Bone marrow (tissue), 2 donors: ENCODE results near the gene PLCXD3.

Experiments used
- DNase-seq, 2 donors: peaks; one replicate each; lab custom pipeline; 2025; lab: John Stamatoyannopoulos, UW

The PLCXD3 gene, protein sequence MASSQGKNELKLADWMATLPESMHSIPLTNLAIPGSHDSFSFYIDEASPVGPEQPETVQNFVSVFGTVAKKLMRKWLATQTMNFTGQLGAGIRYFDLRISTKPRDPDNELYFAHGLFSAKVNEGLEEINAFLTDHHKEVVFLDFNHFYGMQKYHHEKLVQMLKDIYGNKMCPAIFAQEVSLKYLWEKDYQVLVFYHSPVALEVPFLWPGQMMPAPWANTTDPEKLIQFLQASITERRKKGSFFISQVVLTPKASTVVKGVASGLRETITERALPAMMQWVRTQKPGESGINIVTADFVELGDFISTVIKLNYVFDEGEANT

DNA sequence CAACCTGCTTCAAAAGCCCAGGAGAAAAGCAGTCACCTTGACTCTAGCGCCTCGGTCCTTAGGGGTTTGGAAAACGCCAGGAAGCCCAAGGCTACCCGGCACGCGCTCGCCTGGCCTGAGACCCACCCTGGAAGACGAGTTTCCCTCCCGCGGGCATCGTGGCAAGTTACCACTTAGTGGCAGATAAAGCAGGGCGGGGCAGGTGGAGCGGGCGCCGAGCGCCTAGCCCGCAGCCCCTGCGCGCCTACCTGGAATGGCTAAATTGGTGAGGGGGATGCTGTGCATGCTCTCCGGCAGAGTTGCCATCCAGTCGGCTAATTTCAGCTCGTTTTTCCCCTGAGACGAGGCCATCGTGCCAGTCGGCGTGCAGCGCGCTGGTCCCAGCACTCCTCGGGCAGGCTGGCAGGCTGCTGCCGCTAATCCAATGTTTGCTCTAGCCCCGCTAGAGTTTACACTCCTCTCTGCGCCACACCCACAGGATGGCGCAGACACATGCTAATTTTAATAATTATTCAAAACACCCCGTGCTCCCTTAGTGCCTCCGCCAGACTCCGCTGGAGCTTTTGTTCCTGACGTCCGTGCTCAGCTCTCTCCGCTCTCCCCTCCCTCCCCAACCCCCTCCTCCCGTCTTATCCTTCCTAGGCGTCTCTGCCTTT lies at the start of gene PLCXD3:
PLCXD3 (minus strand) TSS at position 426 of the 656 bp plus-strand sequence; CDS start at position 351, 75 bp downstream.
- DNase-seq: no peak

DNA sequence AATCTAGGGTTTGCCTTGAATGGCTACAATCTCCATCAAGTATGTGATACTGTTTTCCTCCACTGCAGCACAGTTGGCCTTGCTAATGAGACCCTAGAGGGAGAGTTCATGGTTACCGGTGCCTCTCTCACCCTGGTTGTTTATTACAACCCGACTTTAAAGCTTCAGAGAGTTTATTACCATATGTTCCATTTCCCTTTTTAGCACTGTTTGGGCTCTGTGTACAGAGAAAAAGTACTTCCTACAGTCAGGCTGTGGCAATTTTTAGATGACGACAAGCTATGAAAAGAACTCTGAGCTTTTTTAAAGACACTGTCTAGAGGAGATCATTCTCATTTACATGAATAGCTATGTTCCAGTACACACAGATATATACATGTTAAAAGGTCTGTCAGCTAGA lies 48.8 kb upstream of the PLCXD3 start:
- no peak for DNase-seq

DNA sequence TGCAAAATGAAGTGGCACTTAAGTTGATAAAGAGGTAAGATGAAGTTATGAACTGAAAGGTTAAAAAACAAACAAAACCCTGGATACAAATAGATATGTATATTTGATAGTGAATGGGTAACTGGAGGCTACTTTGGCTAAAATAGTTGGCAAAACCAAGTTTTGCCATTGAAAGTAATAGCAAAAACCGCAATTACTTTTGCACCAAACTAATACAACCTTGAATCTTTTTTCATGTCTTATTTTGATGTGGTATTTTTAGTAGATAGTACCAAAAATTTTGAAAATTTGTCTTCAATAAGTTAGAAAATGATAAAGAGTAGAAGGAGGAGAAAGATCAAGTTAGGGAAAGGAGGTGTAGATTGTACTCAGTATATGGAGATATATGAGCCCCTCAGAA lies 47.9 kb upstream of the PLCXD3 start:
- DNase-seq: no peak

DNA sequence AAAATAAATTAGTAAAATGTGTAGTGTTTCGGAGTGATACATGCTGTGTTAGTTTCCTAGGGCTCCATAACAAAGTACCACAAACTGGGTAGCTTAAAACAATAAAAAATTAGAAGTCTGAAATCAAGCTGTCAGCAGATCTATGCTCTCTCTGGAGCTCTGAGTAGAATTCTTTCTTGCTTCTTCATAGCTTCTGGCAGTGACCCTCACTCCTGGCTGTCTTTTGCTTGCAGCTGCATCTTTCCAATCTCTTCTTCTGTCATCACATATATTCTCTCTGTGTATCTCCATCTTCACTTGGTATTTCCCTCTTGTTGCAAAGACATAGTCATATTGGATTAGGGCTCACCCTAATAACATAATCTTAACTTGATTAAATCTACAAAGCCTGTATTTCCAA lies 37.6 kb upstream of the PLCXD3 start:
- DNase-seq: no peak

DNA sequence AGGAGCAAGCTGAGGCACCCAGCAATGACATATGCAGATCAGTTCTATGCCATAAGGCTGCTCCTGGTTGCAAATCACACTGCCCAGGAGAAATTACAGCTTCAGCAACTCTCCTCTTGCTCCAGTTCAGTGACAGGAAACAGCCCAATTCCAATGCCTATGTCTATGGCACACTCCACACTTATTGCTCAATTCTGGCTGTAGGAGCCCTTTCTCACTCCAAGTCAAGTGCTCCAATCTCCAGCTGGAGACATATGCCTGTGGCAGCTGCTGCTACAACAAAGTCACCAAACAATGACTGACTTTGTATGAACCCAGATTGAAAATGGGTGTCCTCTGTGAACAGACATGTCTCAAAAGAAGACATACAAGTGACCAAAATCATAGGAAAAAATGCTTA lies 31.8 kb upstream of the PLCXD3 start:
- DNase-seq: no peak

DNA sequence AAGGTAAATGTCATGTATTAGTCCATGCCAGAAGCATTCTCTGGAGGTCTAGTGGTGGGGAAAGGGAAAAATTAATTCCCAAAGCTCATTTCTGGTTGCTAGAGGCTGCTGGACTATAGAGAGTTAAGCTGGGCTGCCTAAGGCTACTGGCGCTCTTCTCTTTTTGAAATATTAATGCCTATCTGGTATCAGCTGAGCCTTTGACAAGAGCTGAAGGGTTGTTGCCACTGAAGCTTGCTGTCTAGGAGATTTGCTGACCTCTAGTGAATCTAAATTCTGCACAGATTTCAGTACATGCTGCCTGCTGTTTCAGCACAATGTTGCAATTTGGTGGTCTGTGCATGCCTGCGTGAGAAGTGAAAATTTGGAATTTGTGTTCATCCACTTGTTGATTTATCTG lies 29.1 kb upstream of the PLCXD3 start:
- DNase-seq: no peak

DNA sequence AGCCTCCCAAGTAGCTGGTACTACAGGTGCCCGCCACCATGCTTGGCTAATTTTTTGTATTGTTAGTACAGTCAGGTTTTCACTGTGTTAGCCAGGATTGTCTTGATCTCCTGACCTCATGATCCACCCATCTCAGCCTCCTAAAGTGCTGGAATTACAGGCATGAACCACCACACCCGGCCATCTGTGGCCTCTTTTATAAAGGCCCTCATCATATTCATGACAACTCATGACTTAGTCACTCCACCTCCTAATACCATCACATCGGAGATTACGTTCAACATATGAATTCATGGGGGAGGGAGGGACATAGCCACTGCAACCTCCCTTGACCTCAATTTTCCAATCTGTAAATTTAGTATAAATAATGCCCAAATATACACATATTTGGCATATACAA lies 27.2 kb upstream of the PLCXD3 start:
- no peak for DNase-seq

DNA sequence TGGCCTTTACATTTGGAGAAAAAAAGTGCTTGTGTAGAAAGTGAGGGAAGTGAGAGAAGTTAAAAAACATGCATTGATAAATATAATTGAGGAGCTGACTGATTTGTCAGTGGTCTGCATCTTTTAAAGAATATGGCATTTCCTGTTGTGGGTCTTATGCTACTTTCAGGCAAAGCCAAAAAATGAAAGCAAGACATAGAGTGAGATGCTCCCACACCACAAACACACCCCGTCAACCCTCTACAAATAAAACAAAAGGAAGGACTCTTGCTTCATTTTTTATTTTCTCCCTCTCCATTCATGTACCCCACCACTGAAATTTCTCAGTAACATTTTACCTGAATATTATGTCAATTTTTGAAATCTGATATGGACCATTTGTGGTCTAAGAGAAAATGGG lies 22.1 kb upstream of the PLCXD3 start:
- DNase-seq: no peak

DNA sequence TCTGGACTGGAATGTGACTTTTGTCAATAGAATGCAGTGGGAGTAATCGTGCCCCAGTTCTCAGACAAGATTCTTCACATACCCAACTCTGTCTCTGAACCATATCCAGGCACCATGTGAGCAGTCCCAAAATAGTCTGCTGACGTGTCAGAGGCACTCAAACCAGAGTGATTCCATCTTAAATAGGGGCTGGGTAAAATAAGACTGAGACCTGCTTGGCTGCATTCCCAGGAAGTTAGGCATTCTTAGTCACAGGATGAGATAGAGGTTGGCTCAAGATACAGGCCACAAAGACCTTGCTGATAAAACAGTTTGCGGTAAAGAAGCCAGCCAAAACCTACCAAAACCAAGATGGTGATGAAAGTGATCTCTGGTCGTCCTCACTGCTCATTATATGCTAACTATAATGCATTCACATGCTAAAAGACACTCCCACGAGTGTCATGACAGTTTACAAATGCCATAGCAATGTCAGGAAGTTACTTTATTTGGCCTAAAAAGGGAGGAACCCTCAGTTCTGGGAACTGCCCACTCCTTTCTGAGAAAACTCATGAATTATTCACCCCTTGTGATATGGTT lies 16.9 kb upstream of the PLCXD3 start:
- DNase-seq: no peak

DNA sequence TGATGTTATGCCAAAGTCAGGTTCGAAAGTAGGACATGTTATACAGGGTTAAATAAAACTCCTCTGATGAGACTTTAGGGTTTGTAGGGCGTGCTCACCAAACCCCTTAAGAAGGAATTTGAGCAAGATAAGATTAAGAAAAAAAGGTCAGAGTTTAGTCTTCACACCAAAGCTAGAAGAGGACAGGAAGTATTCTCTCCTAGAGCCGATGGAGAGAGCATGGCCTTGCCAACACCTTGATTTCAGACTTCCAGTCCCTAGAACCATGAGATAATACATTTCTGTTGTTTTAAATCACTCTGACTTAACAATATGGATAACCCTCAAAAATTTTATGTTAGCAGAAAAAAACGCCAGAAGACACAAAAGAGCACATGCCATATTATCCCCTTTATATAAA lies 16.3 kb upstream of the PLCXD3 start:
- DNase-seq: no peak

DNA sequence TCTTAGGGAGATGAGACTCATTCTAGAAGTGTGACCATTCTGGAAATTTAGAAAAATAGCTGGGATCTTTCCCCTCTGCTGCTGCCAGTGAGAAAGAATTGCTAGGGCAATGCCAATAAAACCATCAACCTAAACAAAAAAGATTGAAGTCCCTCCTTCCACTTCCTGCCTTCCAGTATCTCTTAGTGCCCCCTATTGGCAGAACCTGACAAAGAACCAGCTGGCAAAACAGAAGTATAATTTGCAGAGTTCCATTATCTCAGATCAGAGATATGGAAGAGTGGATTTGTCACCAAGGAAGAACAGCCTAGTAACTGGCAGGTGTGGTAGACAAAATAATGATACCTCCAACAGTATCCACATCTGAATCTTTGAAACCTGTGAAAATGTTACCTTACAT lies 13.8 kb upstream of the PLCXD3 start:
- DNase-seq: no peak

DNA sequence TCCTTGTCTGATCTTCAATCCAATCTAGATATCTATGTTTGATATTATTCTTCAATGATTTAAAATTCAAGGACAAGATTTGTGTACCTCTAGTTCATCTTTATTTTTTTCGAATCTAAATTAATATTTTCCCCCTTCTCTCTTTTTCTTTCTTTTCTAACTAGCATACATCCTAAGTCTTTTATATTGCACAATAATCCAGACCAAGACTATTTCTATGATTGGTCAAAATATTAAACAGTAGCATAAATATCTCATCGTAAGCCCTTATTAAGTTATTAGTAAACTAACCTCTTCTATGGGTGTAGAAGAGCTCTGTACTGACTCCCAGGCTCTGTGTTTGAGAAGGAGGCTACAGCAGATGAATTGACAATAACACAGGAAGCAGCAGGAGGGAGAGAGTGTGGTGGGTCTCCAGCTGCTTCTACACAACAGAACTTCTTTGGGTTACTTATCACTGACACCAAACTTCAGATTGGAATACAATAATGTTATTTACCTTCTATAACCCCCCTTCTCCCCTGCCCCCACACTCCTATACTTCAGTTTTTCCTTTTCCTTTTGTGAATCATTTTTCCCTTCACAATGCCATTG lies 11.9 kb upstream of the PLCXD3 start:
- DNase-seq: no peak

DNA sequence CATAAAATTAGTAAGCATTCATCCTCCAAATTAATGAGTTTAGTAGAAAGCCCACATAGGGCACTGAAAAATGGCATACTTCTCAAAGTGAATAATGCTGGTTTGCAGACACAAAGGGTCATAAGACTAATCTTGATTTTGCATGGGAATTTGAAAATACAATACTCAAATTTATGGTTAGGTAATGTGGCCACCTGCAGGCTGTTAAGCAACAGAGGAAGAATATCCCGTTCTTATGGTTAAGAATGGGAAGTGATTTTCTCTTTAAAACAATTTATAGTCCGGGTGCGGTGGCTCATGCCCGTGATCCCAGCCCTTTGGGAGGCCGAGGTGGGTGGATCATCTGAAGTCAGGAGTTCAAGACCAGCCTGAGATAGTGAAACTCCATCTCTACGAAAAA lies 9.4 kb upstream of the PLCXD3 start:
- no peak for DNase-seq

DNA sequence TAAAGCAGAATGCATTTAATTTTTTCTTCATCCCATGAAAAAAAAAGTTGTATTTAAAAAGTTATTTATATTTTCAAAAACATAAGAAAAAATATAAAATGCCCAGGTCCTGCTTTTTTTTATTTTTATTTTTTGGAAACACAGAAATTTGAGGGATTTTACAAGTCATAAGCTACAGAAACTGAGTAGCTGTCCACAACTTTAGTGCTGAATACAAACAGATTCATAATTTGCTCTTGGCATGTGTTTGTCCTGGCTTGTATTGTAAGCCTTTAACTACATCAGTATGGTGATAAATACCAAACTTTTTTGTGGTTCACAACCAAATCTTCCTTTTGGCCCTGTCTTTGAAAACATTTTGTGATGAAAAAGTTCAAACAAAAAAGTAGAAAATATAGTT lies 7.5 kb upstream of the PLCXD3 start:
- DNase-seq: no peak

DNA sequence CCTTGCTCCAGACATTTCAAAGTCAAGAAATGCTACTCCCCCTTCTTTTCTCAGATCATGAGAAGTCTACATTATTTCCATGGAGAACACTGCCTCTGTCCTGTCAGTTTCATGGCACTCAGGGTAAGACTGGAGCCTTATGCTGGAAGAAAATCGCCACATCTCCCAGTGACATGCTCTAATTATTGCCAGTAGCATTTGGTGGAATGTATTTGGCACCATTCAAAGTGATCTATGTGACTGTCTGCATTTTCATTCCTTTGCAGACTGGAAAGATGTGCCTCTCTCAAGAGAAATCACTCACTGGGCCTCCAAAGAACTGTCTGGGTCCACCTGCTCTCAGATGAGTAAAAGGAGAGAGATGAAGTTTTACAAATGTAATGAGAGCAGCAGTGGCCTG lies 840 bp upstream of the PLCXD3 start:
- DNase-seq: no peak

DNA sequence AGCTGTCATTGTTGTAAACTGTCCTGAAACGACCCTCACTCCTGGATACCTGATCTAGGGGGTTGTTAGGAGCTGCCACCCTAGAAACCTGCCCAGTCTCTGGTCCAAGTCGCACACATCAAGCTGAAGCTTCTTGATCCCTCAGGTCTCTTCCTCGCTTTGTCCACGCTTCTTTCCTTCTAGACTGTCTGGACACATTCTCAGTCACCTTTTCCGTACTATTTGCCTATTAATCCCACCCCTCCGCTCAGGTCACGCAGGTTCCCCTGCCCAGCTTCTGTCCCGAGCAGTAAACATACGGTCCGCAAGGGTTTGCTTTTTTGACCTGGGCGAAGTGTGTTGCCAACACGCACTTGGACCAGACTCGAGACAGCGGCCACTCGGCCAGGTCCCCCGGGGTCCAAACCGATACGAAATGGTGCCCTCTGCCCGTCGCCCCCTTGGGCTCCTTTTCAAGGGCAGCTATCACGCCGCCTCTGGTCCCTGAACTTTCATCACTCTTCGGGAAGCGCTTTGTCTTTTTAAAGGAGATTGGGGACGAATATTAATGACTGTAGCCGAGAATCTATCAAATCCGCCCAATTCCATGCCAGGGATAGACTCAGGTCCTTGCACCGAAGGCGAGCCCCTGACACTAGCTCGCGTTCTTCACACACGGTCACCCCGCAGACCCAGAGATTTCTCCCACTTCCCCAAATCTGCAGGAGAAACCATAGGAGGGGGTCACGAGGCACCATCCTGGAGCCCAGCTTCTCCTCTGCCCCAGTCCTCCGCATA lies 814 bp downstream of the PLCXD3 start:
- DNase-seq: no peak

DNA sequence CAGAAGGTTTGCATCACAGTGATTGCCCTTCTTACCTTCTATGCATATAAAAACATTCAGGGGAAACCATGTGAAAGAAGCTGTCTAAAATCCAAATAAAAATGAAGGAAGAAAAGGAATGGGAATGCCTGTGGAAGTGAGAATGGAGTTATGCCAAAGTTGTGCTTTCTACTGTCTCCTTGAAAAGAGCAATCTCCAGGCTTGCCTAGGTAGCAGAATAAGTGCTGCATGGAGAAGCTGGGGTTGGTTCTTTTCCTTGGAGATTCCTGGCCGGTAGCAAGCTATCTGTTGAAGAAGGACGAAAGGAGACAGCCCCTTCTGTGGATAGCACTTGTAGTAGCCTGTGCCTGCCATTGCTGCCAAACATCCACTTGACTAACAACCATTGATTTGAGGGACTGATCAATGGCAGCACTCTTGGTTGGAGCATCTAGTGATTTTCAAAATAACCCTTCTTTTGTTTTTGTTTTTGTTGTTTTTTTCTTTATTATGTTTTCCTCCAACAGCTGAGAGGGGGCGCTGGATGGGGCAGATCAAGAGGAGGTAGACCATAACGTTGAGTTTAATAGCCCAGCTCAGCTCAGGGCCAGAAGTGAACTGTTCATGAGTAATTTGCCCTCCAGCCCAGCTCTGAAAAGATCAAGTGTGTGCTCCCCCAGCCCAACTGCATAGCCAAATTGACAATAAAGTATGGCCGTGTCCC lies 1.6 kb downstream of the PLCXD3 start:
- no peak for DNase-seq

DNA sequence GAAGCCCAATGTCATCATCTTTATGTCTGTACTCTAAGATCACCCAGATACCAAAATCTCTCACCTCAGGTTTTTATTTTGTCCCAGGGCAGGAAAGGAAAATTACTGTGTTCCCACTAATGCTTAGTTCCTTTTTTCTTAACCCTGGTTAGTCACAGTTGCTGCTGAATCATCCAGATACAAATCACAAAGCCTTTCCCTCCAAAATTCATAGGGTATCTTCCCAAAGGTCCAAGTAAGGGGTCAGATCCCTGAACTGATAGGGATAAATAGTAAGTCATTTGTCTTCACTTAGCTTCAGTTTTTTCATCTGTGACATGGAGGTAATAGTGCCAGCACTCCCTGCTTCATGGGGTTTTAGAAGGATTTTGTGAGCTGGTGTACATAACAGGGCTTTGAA lies 2.2 kb downstream of the PLCXD3 start:
- no peak for DNase-seq

DNA sequence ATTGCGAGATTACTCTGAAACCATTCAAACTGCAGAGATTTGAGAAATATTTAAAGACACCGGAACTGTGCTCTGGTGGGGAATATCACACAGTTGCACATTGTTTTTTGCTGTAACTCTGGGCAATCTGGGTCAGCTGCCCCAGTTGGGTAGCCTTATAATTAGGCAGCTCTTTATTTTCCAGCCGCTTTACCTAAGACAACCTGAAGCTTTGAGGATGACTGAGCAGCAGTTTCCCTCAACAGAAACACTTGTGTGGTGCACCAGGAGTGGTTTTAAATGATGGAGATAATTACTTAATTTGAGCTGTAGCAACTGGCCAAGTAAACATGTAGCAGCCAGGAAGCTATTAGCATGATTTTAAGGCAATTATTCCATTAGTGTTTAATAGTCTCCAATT lies 2.9 kb downstream of the PLCXD3 start:
- no peak for DNase-seq

DNA sequence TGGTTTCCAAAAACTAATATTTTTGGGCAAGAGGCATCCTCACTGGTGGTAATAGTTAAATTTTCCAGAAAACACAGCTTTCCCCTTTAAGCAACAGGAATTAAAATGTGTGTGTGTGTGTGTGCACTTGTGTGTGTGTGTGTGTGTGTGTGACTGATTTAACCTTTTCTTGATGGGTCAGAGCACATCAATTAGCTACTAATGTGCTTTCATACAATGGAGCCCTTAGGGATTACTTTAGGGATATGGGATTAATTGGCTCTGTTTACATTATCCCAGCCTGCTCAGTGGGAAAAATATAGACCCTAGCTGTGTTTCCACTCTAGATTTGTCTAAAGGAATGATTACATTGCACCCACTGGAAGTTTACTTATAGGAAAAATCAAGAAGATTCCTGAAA lies 6.5 kb downstream of the PLCXD3 start:
- no peak for DNase-seq

DNA sequence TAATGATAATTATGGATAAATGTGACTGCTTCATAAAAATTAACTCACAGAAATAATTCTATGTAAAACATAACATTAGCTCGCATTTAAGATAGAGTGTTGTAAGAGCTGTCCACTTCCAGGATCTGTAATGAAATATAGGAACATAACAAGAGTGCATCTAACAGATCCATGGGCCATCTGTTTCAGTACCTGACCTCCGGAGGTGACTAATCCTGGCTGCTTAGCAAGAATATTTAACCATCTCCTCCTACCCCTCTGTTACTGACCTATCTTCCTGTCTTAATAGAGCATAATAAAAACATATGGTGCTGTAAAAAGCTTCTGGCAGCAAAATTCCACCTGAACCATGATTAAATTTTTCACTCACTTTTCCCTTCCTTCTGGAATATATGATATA lies 7.1 kb downstream of the PLCXD3 start:
- no peak for DNase-seq
